ENCODE measurements around the gene TTC28. TPM values are rescaled to one million over a fixed set of nuclear protein-coding genes. Genes with fewer than 3 reads are reported as not detected.

Gene TTC28
- total RNA-seq, 1 donor from 2014 or later = 24.5 TPM

- intact Hi-C loops (cut with DNase I) = no loop called here
- TF ChIP-seq, protein P1, sequence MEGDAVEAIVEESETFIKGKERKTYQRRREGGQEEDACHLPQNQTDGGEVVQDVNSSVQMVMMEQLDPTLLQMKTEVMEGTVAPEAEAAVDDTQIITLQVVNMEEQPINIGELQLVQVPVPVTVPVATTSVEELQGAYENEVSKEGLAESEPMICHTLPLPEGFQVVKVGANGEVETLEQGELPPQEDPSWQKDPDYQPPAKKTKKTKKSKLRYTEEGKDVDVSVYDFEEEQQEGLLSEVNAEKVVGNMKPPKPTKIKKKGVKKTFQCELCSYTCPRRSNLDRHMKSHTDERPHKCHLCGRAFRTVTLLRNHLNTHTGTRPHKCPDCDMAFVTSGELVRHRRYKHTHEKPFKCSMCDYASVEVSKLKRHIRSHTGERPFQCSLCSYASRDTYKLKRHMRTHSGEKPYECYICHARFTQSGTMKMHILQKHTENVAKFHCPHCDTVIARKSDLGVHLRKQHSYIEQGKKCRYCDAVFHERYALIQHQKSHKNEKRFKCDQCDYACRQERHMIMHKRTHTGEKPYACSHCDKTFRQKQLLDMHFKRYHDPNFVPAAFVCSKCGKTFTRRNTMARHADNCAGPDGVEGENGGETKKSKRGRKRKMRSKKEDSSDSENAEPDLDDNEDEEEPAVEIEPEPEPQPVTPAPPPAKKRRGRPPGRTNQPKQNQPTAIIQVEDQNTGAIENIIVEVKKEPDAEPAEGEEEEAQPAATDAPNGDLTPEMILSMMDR (IDR thresholded peaks at IDR 0.05) = no peak
- H3K4me3 ChIP-seq = no peak overlapping the region
- H3K27ac ChIP-seq = no peak overlapping the region
- no peak for DNase-seq (ENCODE audit: low spot score in 2 of 2)
- no peaks in the 10 kb centered on the region for H3K27me3 ChIP-seq
- H3K9me3 ChIP-seq = no peaks in the 10 kb centered on the region
- H3K36me3 ChIP-seq = no peaks in the 10 kb centered on the region
- H3K4me1 ChIP-seq = no peaks in the 10 kb centered on the region
Observed at GRCh38 chr22:27937453-27937852, 742.2 kb downstream of the TTC28 start.

DNA sequence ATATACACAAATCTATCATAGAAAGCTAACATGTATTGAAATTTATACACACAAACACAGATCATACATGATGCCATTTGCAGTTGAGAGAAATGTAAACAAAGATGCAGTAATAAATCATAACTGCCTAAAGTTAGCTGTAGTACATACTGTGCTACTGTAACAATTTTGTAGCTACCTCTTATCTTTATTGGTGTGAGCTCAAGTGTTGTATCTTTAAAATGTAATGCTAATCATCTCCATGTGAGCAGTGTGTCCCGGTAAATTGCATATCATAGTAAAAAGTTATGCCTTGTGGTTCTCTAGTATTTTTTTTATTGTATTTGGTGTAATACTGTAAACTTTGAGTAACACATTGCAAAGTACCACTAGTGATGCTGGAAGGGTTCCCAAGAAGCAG, 743.7 kb downstream of the TTC28 start:
- Histone ChIP-seq H3K27me3 (no peaks in the 10 kb centered on the region), H3K4me1 (no peaks in the 10 kb centered on the region), H3K27ac (no peak overlapping the region), H3K36me3 (no peaks in the 10 kb centered on the region), H3K4me3 (no peak overlapping the region), H3K9me3 (no peaks in the 10 kb centered on the region)
- TF ChIP-seq, protein P1 (IDR thresholded peaks at IDR 0.05) = no peak
- no peak for DNase-seq (ENCODE audit: low spot score in 2 of 2)
- intact Hi-C loops (cut with DNase I) = no loop called here

- TF ChIP-seq, protein P1 (IDR thresholded peaks at IDR 0.05) = no peak
- intact Hi-C loops (cut with DNase I) = no loop called here
Observed at GRCh38 chr22:27934069-27934468, 745.6 kb downstream of the TTC28 start.

DNA sequence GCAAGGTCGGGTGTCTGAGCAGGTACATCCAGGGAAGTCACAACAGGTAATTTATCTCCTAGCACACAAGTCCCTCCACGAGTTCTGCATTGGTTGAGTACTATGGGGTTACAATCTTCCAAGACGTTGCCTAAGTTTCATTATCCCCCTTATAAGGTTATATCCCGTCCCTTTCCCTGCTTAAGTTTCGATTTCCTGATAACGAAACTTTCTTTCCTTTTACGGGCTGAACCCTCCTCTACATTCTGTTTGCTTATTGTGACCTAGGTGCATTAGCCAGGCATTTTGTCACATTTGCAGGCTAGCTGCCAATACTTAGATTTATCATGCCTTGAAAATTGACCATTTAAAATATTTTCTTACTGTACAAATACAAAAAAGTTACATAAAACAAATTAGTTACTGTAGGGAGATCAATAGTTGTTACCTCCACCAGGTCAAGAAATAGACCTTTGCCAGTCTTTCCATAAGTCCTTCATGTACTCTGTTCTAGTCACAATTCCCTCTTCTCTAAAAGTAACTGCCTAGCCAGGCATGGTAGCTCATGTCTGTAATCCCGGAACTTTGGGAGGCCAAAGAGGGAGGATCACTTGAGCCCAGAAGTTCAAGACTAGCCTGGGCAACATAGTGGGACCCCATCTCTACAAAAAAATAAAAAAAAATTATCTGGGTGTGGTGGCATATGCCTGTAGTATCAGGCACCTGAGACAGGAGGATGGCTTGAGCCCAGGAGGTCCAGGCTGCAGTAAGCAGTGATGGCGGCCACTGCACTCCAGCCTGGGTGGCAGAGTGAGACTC, 746.3 kb downstream of the TTC28 start:
- no peaks in the 10 kb centered on the region for H3K36me3 ChIP-seq
- no peaks in the 10 kb centered on the region for H3K4me1 ChIP-seq
- H3K27ac ChIP-seq = no peak overlapping the region
- H3K9me3 ChIP-seq = no peaks in the 10 kb centered on the region
- DNase-seq (ENCODE audit: low spot score in 2 of 2) = no peak
- TF ChIP-seq, protein P1 (IDR thresholded peaks at IDR 0.05) = no peak
- H3K4me3 ChIP-seq = no peak overlapping the region
- no peaks in the 10 kb centered on the region for H3K27me3 ChIP-seq
- intact Hi-C loops (cut with DNase I) = no loop called here

More at GRCh38 chr22:27934069-27934468, 745.6 kb downstream of the TTC28 start:
- no peaks in the 10 kb centered on the region for H3K9me3 ChIP-seq
- no peak overlapping the region for H3K4me3 ChIP-seq
- H3K27ac ChIP-seq = no peak overlapping the region
- no peak for DNase-seq (ENCODE audit: low spot score in 2 of 2)
- no peaks in the 10 kb centered on the region for H3K27me3 ChIP-seq
- no peaks in the 10 kb centered on the region for H3K4me1 ChIP-seq
- H3K36me3 ChIP-seq = no peaks in the 10 kb centered on the region

GRCh38 chr22:27930331-27931060, 749.1 kb downstream of the TTC28 start:
- DNase-seq (ENCODE audit: low spot score in 2 of 2) = no peak
- intact Hi-C loops (cut with DNase I) = no loop called here

More at GRCh38 chr22:27930331-27931060, 749.1 kb downstream of the TTC28 start:
- no peaks in the 10 kb centered on the region for H3K36me3 ChIP-seq
- no peak overlapping the region for H3K27ac ChIP-seq
- no peaks in the 10 kb centered on the region for H3K4me1 ChIP-seq
- TF ChIP-seq, protein P1 (IDR thresholded peaks at IDR 0.05) = no peak
- no peak overlapping the region for H3K4me3 ChIP-seq
- no peaks in the 10 kb centered on the region for H3K9me3 ChIP-seq
- no peaks in the 10 kb centered on the region for H3K27me3 ChIP-seq

Other genes starting within 250 kb of the TTC28 start
- gene CHEK2, start 62.0 kb upstream of the TTC28 start, total RNA-seq = 1.3 TPM
- 0.85 TPM for gene HSCB, start 62.2 kb upstream of the TTC28 start, total RNA-seq
- 10.7 TPM for gene CCDC117, start 92.9 kb upstream of the TTC28 start, total RNA-seq
- 158 TPM for gene XBP1, start 120.7 kb upstream of the TTC28 start, total RNA-seq
- gene ZNRF3, start 203.7 kb upstream of the TTC28 start, total RNA-seq = 49.1 TPM